Stimulated activated naive CD8-positive, alpha-beta T cell treated with anti-CD3 and anti-CD28 coated beads, Interleukin-15, amount 100 ng/mL, for 72 hours (primary cell): Measurements from ENCODE around the gene EPAS1.

Source experiments
- ATAC-seq: fragments of 150-1000 bp; cut with Tn5 transposase; 2 replicates; pipeline ENCODE4 v1.10.0; 2021; ENCODE audit warnings: mild to moderate bottlenecking, moderate library complexity
- DNase-seq, 2 donors: peaks; one replicate each; pipeline ENCODE4 v3.0.0; 2021 to 2022
- H3K27ac Mint-ChIP-seq, 2 donors: one replicate each; pipeline ENCODE4 v1.8.0; 2022; ENCODE audit warnings: mild to moderate bottlenecking in 2 of 2, mixed read lengths in 2 of 2, moderate library complexity in 2 of 2
- H3K27me3 Mint-ChIP-seq: one replicate; pipeline ENCODE4 v1.8.0; 2022; ENCODE audit warnings: mixed read lengths
- H3K4me1 Mint-ChIP-seq: one replicate; pipeline ENCODE4 v1.8.0; 2022; ENCODE audit warnings: mild to moderate bottlenecking, mixed read lengths
- H3K4me3 Mint-ChIP-seq, 2 donors: one replicate each; pipeline ENCODE4 v1.8.0; 2022; ENCODE audit warnings: mild to moderate bottlenecking in 2 of 2, mixed read lengths in 2 of 2, moderate library complexity in 1 of 2
- H3K9me3 Mint-ChIP-seq, 2 donors: one replicate each; pipeline ENCODE4 v1.8.0; 2022; ENCODE audit warnings: mixed read lengths in 2 of 2

EPAS1 gene

DNA sequence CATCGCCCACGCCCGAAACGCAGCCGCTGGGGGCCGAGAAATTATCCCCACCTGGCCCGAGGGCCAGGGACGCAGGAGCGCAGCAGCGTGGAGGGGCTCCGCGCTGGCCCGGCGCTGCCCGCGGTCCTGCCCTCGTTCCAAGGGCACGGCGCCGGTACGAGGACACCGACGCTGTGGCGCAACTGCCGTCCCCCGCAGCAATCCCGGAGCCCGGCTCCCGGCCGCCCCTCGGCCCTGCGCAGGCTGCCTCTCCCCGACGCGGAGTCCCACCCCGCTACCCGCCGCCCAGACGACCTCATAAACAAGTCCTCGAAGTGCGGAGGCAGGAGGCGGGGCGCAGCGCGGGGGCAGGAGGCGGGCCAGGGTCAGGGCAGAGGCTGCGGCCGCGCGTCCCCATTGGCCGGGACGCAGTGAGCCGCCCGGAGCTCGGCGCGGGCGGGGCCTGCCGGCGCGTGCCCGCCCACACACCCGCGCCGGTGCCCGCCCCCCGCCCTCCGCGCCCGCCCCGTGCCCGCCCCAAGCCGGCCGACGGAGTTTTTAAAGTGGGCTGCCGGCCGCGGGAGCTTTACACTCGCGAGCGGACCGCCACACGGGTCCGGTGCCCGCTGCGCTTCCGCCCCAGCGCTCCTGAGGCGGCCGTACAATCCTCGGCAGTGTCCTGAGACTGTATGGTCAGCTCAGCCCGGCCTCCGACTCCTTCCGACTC is at the start of gene EPAS1:
Gene EPAS1 (plus strand): TSS at position 568 of the 706 bp plus-strand sequence. CDS start 505 bp downstream, outside the sequence.
- H3K27me3 Mint-ChIP-seq: peaks cover 86% of the 10 kb centered on the region
- no peaks in the 10 kb centered on the region for H3K9me3 Mint-ChIP-seq
- peak within 1 kb of the TSS; percentile 91 to 93 for H3K4me3 Mint-ChIP-seq
- ATAC-seq: peak; percentile 89
- DNase-seq: peak; percentile 75 to 83
- H3K27ac Mint-ChIP-seq: peak within 1 kb of the TSS; percentile 63 to 92
- peaks cover 25% of the 10 kb centered on the region for H3K4me1 Mint-ChIP-seq

DNA sequence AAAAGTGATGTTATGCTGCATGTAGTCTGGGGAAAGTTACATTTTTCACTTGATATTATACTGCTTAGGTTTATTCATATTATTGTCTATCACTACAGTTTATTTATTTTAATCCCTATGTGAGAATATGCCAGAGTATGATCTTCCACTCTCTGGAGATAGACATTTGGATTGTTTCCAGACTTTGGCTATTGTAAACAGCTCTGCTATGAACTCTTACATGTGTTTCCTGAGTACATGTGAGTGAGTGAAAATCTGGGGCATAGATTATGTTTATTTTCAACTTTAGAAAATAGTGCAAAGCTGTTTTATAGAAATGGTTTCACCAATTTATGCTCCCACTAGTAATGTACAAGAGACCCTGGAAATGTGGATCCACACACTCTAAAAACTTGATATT is 49.0 kb upstream of the EPAS1 start:
- Mint-ChIP-seq H3K4me1 (no peaks in the 10 kb centered on the region), H3K9me3 (no peaks in the 10 kb centered on the region), H3K4me3 (no peak overlapping the region), H3K27ac (no peak overlapping the region), H3K27me3 (no peaks in the 10 kb centered on the region)
- DNase-seq (no peak), ATAC-seq (no peak)

DNA sequence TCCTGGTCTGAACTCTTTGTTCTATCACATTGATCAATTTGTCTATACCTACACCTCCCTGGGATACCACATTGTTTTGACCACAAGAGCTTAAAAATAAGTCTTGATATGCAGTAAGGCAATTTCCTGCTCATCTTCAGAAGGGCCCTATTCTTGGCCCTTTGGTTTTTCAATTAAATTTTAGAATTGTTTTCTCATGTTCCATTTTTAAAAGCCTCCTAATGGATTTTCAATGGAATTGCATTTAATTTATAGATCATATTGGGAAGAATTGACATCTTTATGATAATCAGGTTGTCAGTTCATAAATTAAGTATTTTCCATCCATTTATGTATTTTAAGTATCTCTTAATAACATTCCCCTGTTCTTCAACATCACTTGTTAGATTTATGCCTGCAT is 47.6 kb upstream of the EPAS1 start:
- no peak for ATAC-seq
- Mint-ChIP-seq H3K4me1 (no peaks in the 10 kb centered on the region), H3K9me3 (no peaks in the 10 kb centered on the region), H3K27me3 (no peaks in the 10 kb centered on the region), H3K27ac (peak overlapping the region in 1 of 2 donors; percentile 10), H3K4me3 (no peak overlapping the region)
- DNase-seq: no peak

DNA sequence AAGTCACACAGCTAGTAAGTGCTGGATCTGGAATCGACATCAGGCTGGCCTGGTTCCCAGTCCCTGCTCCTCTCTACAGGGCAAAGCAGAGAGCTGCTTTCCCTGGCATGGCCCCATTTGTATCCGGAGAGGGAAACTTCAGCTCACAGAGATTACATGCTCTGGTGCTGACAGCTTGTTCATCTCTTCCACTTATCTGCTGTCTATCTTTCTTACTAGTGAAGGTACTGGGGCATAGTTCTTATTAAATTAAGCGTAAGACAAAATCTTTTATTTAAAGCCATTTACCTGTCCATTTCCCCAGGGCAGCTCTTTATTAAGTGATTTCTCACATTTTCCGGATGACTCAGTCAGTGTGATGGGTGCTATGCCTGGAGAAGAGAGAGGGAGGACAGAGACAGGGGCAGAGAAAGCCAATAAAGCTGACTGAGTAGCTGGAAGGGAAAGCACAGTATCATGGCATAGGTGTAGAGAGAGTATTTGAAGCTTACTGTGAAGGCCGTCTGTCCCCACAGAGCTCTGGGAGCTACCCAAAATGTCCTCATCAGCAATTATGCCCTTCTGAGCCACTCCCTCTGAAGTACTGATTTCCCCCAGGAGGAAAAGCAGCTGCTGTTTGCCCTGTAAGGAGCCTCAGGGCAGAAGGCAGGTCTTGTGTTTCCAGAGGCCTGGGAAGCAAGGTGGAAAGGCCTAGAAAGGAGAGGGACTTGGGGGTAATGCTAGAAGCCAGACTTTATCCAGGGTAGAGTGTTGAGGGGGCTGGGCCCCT is 44.1 kb upstream of the EPAS1 start:
- DNase-seq (no peak), ATAC-seq (no peak)
- no peaks in the 10 kb centered on the region for H3K9me3 Mint-ChIP-seq
- no peak overlapping the region for H3K4me3 Mint-ChIP-seq
- H3K4me1 Mint-ChIP-seq: no peaks in the 10 kb centered on the region
- no peaks in the 10 kb centered on the region for H3K27me3 Mint-ChIP-seq
- H3K27ac Mint-ChIP-seq: no peak overlapping the region

DNA sequence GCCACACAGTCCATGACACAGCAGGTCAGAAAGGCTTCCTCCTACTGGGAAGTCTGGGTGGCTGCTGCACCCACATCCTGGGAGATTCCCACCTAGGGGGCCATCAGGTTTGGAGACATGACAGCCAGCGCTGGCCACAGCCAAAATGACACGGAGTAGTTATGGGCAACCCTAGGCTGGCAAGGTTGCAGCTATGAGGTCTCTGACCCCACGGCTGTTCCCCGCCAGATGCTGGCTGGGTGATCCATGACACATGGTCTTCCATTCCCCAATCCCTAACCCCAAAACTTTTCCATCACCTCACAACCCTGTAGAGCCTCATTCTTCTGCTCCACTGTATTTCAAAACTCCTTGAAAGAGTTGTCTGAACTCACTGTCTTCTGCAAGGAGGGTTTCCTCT is 42.7 kb upstream of the EPAS1 start:
- no peak for ATAC-seq
- DNase-seq: no peak
- no peak overlapping the region for H3K27ac Mint-ChIP-seq
- H3K4me1 Mint-ChIP-seq: no peaks in the 10 kb centered on the region
- no peaks in the 10 kb centered on the region for H3K27me3 Mint-ChIP-seq
- no peaks in the 10 kb centered on the region for H3K9me3 Mint-ChIP-seq
- no peak overlapping the region for H3K4me3 Mint-ChIP-seq

DNA sequence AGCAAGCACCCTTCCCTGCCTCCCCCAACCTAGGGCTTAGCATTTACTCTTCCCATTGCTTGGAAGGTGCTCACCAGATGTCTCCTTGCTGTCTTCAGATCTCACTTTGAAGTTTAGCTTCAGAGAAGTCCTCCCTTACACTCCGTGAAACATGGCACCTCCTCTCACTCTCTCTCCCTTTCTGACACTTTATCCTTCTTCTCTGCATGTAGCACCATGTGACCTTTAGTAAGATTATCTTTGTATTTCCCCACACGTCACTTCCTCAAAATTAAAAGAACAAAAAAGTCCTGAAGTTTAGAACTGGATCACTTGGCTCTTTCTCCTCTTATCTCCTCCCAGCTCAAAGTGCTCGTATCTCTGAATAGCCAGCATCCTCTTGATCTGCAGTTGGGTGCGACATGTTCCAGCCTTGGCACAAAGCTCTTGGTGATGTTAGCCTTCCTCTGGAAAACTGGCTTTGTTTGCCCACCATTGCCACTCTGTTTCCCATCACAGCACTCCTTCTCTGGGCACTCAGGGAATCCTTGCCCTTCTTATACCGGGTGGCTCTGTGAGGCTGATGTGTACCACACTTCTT is 40.6 kb upstream of the EPAS1 start:
- no peaks in the 10 kb centered on the region for H3K9me3 Mint-ChIP-seq
- no peak overlapping the region for H3K27ac Mint-ChIP-seq
- H3K27me3 Mint-ChIP-seq: no peaks in the 10 kb centered on the region
- H3K4me3 Mint-ChIP-seq: no peak overlapping the region
- H3K4me1 Mint-ChIP-seq: no peaks in the 10 kb centered on the region
- DNase-seq (no peak), ATAC-seq (no peak)

DNA sequence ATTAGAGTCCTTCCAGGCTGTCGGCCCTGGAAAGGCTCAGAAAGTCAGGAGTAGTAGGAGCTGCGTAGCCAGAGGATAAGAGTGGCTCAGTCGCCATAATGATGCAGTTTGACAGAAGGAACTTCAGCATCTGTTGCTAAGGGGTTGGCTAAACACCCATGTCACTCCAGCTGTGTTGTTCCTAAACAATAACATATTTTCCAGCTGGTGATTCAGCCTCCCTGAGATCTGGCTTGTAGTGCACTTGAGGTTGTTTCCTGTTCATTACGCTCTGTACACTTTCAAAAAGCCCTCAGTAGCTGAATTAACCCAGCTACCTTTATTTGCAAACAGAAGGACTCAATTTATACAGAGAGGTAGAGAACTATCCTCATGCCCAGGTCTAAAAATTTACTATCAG is 39.7 kb upstream of the EPAS1 start:
- ATAC-seq (no peak), DNase-seq (no peak)
- H3K4me3 Mint-ChIP-seq: no peak overlapping the region
- no peaks in the 10 kb centered on the region for H3K9me3 Mint-ChIP-seq
- no peaks in the 10 kb centered on the region for H3K27me3 Mint-ChIP-seq
- H3K27ac Mint-ChIP-seq: no peak overlapping the region
- no peaks in the 10 kb centered on the region for H3K4me1 Mint-ChIP-seq

DNA sequence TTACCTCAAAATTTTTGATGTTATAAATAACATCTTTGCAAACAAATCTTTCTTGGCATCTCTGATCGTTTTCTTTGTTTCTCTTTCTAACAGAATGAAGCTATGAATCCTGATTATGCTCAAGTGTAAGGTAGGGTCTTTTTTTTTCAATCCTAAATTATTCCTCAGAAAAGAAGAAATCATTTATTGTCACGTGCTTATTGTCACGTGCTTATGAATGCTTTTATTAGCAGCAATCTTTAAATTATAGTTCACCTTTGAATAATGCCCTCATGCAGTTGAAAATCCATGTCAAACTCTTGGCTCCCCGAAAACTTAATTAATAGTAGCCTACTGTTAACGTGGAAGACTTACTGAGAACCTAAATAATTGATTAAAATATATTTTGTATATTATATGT is 39.2 kb upstream of the EPAS1 start:
- ATAC-seq (no peak), DNase-seq (no peak)
- Mint-ChIP-seq H3K9me3 (no peaks in the 10 kb centered on the region), H3K27ac (no peak overlapping the region), H3K4me1 (no peaks in the 10 kb centered on the region), H3K27me3 (no peaks in the 10 kb centered on the region), H3K4me3 (no peak overlapping the region)

DNA sequence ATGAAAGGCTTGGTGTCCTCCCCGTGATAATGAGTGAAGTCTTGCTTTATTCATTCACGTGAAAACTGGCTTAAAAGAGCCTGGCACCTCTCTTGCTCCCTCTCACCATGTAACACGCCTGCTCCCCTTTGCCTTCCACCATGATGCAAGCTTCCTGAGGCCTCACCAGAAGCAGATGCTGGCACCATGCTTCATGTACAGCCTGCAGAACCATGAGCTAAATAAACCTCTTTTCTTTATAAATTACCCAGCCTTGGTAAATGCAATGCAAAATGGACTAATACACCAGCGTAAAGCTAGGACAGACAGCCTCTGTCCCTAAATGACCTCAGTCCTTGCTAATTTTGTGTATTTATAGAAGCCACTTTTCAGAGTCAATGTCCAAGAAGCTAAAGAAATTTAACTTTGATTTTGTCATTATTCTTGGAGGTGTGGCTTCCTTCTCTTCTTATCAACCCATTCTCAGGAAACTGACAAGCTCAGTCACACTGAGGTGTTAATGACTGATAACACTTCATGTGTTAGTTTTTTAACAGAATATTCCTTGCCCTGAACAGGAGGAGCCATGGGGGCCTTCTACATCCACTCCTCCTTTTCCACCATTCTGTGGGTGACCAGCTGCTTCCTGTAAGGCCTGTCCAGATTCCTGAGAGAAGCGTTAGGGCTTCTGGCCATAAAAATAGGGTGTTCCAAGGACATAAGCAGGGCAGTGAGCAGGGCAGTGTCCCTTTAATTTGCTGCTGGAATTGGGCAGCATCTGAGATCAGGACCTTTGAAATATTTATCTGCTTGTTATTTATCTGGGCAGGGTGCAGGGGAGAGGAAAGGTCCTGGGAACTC is 38.0 kb upstream of the EPAS1 start:
- no peak overlapping the region for H3K27ac Mint-ChIP-seq
- H3K4me3 Mint-ChIP-seq: no peak overlapping the region
- no peaks in the 10 kb centered on the region for H3K27me3 Mint-ChIP-seq
- ATAC-seq (no peak), DNase-seq (no peak)
- no peaks in the 10 kb centered on the region for H3K9me3 Mint-ChIP-seq
- H3K4me1 Mint-ChIP-seq: no peaks in the 10 kb centered on the region

DNA sequence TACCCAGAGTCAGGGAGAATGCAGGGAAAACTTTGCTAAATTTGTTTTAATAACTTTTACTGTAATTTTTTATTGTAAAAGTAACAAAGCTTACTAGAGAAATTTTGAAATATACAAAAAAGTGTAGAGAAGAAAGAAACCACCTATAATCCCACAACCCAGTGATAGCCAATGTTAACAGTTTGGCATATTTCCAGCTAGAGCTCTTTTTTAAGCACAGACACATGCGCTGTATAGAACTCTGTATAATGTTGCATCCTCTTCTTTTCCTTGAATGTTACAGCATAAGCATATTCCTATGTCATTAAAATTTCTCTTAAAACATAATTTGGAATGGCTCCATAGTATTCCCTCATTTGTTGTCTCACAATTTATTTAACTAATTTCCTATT is 37.4 kb upstream of the EPAS1 start:
- Mint-ChIP-seq H3K4me3 (no peak overlapping the region), H3K27ac (no peak overlapping the region), H3K9me3 (no peaks in the 10 kb centered on the region), H3K4me1 (no peaks in the 10 kb centered on the region), H3K27me3 (no peaks in the 10 kb centered on the region)
- DNase-seq: no peak
- ATAC-seq: no peak

DNA sequence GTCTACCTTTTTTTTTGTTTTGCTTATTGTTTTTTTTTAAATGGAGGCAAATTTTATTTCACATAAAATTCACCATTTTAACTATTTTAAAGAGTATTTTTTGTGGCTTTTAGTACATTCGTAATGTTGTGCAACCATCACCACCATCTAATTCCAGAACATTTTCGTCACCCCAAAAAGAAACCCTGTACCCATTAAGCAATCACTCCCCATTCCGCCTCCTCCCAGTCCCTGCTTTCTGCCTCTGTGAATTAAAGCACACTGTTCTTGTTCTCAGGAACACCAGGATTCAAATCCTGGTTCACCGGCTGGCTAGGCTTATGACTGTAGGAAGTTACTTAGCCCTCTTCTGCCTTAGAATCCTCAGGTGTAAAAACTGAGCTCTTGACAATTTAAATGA is 36.9 kb upstream of the EPAS1 start:
- H3K4me3 Mint-ChIP-seq: no peak overlapping the region
- DNase-seq (no peak), ATAC-seq (no peak)
- H3K9me3 Mint-ChIP-seq: no peaks in the 10 kb centered on the region
- H3K27ac Mint-ChIP-seq: no peak overlapping the region
- no peaks in the 10 kb centered on the region for H3K27me3 Mint-ChIP-seq
- H3K4me1 Mint-ChIP-seq: no peaks in the 10 kb centered on the region

DNA sequence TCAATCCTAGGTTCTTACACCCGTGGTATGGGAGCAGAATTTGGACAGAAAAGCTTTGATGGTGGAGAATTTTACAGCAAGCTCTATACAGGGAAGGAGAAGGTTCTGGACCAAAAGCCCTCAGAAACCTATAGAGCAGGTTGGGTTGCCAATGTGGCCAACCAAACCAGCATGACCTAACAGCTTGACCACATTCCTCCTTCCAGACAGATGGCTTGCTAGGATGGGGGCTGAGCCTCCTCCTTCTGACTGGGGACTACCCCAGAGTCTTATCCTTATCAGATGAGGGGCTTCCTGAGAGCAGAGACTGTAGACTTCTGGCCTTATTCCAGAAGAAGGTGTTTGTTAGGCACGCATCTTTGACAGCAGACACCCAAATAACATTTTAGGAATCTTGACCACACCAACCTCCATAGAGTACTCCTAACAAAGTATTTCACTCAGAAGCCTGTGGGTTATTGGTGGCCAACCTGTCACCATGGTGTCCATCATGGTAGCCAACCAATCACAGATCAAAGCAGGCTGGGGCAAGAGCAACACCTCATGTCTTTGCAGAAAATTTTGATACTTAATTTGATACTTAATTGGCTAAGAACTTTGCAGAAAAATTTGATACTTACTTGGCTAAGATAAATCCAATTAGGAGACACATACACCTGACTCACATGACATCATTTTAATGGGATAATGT is 34.8 kb upstream of the EPAS1 start:
- H3K4me3 Mint-ChIP-seq: no peak overlapping the region
- no peak for ATAC-seq
- no peaks in the 10 kb centered on the region for H3K27me3 Mint-ChIP-seq
- H3K27ac Mint-ChIP-seq: no peak overlapping the region
- no peaks in the 10 kb centered on the region for H3K4me1 Mint-ChIP-seq
- DNase-seq: no peak
- H3K9me3 Mint-ChIP-seq: no peaks in the 10 kb centered on the region

DNA sequence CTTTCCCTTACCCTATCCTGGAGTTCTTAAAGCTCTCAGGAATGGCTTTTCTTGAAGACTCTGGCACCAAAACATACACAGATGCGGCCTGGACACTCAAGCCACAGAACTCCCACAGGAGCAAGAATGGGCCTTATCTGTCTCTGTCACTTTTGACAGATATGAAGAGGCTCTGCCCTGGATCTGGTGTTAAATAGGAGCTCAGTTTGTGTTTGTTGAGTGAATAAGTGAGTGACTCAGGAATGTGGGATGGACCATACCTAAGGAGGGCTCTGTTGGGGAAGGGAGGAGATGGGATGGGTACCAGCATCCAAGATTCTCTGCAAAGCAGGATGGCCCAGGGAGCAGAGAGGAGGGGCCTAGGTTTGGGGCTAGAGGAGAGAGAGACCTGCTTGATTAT is 33.9 kb upstream of the EPAS1 start:
- DNase-seq (no peak), ATAC-seq (no peak)
- Mint-ChIP-seq H3K9me3 (no peaks in the 10 kb centered on the region), H3K4me1 (peaks cover 2% of the 10 kb centered on the region), H3K27ac (peak overlapping the region in 1 of 2 donors; percentile 20), H3K27me3 (no peaks in the 10 kb centered on the region), H3K4me3 (no peak overlapping the region)

DNA sequence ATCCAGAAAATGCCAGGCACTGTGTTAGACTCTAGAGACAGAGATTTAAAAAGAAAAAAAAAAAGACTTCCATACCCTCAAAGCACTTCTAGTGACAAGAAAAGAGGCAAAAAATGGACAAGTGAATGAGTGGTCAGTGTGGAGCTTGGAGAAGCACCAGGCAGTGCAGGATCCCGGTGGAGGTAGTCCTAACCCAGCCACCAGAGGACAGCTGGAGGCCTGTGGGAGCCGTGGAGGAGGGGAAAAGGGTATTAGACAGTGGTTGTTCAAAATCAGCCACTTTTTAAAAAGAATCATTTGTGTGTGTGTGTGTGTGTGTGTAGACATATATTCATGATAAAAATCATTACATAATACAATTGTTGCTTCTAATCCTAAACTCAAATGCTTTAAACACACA is 32.8 kb upstream of the EPAS1 start:
- peaks cover 10% of the 10 kb centered on the region for H3K4me1 Mint-ChIP-seq
- ATAC-seq (no peak), DNase-seq (no peak)
- no peak overlapping the region for H3K27ac Mint-ChIP-seq
- H3K4me3 Mint-ChIP-seq: no peak overlapping the region
- H3K27me3 Mint-ChIP-seq: no peaks in the 10 kb centered on the region
- H3K9me3 Mint-ChIP-seq: no peaks in the 10 kb centered on the region

DNA sequence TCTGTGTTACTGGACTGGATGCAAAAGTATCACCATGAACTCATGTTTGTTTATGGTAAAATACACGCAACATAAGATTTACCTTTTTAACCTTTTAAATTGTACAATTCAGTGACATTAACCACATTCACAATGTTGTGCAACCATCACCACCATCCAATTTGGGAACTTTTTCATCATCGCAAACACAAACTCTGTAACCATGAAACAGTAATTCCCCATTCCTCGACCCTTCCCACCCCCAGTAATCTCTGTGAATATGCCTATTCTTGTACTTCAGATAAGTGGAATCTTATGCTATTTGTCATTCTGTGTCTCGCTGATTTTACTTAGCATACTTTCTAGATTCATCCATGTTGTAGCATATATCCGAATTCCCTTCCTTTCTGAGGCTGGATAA is 31.1 kb upstream of the EPAS1 start:
- H3K4me3 Mint-ChIP-seq: no peak overlapping the region
- no peaks in the 10 kb centered on the region for H3K27me3 Mint-ChIP-seq
- no peak overlapping the region for H3K27ac Mint-ChIP-seq
- ATAC-seq: no peak
- DNase-seq: no peak
- peaks cover 25% of the 10 kb centered on the region for H3K4me1 Mint-ChIP-seq
- no peaks in the 10 kb centered on the region for H3K9me3 Mint-ChIP-seq
